Colonic mucosa (tissue), 4 donors: ENCODE results near the gene APOL3. TPM values are rescaled to one million over a fixed set of nuclear protein-coding genes. Genes with fewer than 3 reads are reported as not detected.
"Not testable (repeated sequence)": the region's sequence is repeated elsewhere in the genome, so short reads cannot be mapped to it uniquely, and the experiment has no call there.

Experiments
- DNase-seq: peaks from one replicate; pipeline ENCODE4 v3.0.0-alpha.2; 2020
- H3K27ac ChIP-seq: fragments of 200-600 bp; one replicate; pipeline ENCODE4 v1.8.0; 2021
- H3K27me3 ChIP-seq: fragments of 200-600 bp; one replicate; pipeline ENCODE4 v1.8.0; 2021
- H3K36me3 ChIP-seq: fragments of 200-600 bp; one replicate; pipeline ENCODE4 v1.8.0; 2021
- H3K4me1 ChIP-seq: fragments of 200-600 bp; one replicate; pipeline ENCODE4 v1.8.0; 2021; ENCODE audit warnings: mild to moderate bottlenecking
- H3K4me3 ChIP-seq: fragments of 200-600 bp; one replicate; pipeline ENCODE4 v1.8.0; 2021
- H3K9ac ChIP-seq, 2 donors: one replicate each; pipeline ENCODE4 v1.7.0; 2013; ENCODE audit warnings: control low read depth in 2 of 2, low read depth in 2 of 2, low read length in 2 of 2
- H3K9me3 ChIP-seq: fragments of 200-600 bp; one replicate; pipeline ENCODE4 v1.8.0; 2021
- intact Hi-C: fragments of 100-400 bp; cut with DNase I; formaldehyde crosslinking; loops from one replicate; pipeline ENCODE4 v1.14.1; 2022
- total RNA-seq, 2 donors: library from RNA; stranded (reverse); fragmentation: NEBNext Ultra II Directional in 1 of 2; extraction: Animal tissue kit (Norgen Biotek cat#: 25700) in 1 of 2; gene quantifications; one replicate each; pipeline ENCODE4 v1.2.1, GENCODE V29; 2021
- TF ChIP-seq, protein P1 (sequence below): fragments of 200-600 bp; IDR thresholded peaks from one replicate; pipeline ENCODE4 v1.8.0; 2022; ENCODE audit warnings: antibody characterized with exemption, mild to moderate bottlenecking
- donor health status: healthy.
- donor health status: DM: no; HTN: no; CAD: no.
- donor health status: DM: no; HTN: no; CAD: no.

APOL3 gene
- total RNA-seq, 2 donors from 2014 or later: 5.9 to 9.6 TPM

DNA sequence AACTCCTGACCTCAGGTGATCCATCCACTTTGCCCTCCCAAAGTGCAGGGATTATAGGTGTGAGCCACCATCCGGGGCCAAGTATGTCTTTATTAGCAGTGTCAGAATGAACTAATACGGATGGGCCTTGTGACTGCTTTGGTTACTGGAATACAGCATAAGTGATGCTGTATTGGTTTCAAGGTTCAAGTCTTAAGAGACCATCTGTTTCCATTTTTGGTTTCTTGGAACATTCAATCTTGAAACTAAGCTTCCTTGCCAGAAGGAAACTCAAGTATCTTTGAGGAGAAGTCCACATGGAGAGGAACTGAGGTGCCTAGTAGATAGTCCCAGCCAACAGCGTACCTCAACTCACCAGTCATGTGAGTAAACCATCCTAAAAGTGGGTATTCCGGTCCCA lies 58.8 kb downstream of the APOL3 start:
- Histone ChIP-seq H3K9me3 (no peaks in the 10 kb centered on the region), H3K27ac (no peak overlapping the region), H3K4me3 (no peak overlapping the region), H3K4me1 (no peaks in the 10 kb centered on the region), H3K36me3 (no peaks in the 10 kb centered on the region), H3K9ac (no peak overlapping the region), H3K27me3 (no peaks in the 10 kb centered on the region)
- intact Hi-C loops: no loop called here
- TF ChIP-seq, protein P1, sequence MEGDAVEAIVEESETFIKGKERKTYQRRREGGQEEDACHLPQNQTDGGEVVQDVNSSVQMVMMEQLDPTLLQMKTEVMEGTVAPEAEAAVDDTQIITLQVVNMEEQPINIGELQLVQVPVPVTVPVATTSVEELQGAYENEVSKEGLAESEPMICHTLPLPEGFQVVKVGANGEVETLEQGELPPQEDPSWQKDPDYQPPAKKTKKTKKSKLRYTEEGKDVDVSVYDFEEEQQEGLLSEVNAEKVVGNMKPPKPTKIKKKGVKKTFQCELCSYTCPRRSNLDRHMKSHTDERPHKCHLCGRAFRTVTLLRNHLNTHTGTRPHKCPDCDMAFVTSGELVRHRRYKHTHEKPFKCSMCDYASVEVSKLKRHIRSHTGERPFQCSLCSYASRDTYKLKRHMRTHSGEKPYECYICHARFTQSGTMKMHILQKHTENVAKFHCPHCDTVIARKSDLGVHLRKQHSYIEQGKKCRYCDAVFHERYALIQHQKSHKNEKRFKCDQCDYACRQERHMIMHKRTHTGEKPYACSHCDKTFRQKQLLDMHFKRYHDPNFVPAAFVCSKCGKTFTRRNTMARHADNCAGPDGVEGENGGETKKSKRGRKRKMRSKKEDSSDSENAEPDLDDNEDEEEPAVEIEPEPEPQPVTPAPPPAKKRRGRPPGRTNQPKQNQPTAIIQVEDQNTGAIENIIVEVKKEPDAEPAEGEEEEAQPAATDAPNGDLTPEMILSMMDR: no peak
- DNase-seq: no peak

DNA sequence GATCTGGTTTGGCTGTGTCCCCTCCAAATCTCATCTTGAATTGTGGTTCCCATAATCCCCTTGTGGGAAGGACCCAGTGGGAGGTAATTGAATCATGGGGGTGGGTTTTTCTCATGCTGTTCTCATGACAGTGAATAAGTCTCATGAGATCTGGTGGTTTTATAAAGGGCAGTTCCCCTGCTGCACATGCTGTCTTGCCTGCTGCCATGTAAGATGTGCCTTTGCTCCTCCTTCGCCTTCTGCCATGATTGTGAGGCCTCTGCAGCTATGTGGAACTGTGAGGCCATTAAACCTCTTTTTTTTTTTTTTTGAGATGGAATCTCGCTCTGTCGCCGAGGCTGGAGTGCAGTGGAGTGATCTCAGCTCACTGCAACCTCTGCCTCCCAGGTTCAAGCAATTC lies 59.6 kb downstream of the APOL3 start:
- H3K27ac ChIP-seq, intact Hi-C loops, H3K9ac ChIP-seq, H3K4me1 ChIP-seq, H3K4me3 ChIP-seq, DNase-seq, H3K36me3 ChIP-seq, H3K27me3 ChIP-seq, H3K9me3 ChIP-seq: not testable (repeated sequence)

DNA sequence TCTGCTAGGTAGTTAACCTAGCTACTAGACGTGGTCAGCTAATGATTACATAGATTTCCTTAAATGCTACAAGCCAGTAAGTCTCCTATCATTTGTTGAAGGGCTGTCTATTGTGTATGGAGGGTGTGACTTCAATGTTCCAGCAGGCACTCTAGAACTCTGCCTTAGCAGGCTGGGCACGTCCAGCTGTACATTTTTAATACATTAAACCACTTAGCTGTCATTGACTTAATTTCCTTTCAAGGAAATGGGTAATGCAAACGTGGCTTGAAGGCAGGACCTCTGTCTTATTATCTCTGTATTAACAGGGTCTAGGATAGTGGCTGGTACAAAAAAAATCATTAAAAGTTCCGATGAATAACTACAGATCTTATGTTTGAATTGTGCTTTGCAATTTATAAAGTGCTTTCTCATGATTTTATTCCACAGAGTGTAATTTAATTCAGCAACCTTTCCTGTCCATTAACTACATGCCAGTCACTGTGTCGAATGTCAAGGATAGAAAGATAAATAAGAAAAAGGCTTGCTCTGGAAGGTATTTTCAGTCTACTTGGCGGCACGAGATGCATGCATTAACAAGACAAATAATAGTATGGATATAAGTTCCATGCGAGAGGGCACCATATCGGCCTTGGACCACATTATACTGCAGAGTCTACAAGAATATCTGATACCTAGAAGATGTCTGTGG lies 60.3 kb downstream of the APOL3 start:
- no peak for DNase-seq
- Histone ChIP-seq H3K4me3 (no peak overlapping the region), H3K9me3 (no peaks in the 10 kb centered on the region), H3K36me3 (no peaks in the 10 kb centered on the region), H3K27ac (no peak overlapping the region), H3K27me3 (no peaks in the 10 kb centered on the region), H3K4me1 (no peaks in the 10 kb centered on the region), H3K9ac (no peak overlapping the region)
- intact Hi-C loops: no loop called here
- TF ChIP-seq, protein P1: no peak

DNA sequence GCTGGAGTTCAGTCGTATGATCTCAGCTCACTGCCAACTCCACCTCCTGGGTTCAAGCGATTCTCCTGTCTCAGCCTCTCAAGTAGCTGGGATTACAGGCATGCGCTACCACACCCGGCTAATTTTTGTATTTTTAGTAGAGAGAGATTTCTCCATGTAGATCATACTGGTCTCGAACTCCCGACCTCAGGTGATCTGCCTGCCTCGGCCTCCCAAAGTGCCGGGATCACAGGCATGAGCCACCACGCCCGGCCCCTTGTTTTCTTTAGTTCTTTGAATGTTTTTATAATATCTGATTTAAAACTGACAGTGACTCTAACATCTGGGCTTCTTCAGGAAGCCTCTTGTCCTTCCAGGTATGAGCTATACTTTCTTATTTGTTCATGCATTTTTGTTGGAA lies 61.0 kb downstream of the APOL3 start:
- H3K9ac ChIP-seq, H3K4me3 ChIP-seq, H3K9me3 ChIP-seq, H3K27me3 ChIP-seq, DNase-seq, H3K4me1 ChIP-seq, H3K36me3 ChIP-seq, intact Hi-C loops, H3K27ac ChIP-seq: not testable (repeated sequence)

DNA sequence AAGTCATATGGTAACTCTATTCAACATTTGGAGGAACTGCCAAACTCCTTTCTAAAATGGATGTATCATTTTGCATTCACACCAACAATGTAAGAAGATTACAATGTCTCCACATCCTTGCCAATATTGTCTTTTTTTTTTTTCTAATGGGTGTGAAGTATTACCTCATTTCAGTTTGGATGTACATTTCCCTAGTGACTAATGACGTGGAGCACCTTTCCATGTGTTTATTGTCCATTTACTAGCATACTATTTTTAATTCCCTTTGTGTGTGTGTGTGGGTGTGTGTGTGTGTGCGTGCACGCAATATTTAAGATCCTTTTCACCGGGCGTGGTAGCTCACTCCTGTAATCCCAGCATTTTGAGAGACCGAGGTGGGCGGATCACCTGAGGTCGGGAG lies 62.7 kb downstream of the APOL3 start:
- Histone ChIP-seq H3K36me3 (no peaks in the 10 kb centered on the region), H3K4me1 (no peaks in the 10 kb centered on the region), H3K27ac (no peak overlapping the region), H3K4me3 (no peak overlapping the region), H3K27me3 (no peaks in the 10 kb centered on the region), H3K9ac (no peak overlapping the region), H3K9me3 (no peaks in the 10 kb centered on the region)
- intact Hi-C loops: no loop called here
- DNase-seq: no peak
- TF ChIP-seq, protein P1: no peak

DNA sequence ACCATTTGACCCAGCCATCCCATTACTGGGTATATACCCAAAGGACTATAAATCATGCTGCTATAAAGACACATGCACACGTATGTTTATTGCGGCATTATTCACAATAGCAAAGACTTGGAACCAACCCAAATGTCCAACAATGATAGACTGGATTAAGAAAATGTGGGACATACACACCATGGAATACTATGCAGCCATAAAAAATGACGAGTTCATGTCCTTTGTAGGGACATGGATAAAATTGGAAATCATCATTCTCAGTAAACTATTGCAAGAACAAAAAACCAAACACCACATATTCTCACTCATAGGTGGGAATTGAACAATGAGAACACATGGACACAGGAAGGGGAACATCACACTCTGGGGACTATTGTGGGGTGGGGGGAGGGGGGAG lies 69.8 kb downstream of the APOL3 start:
- intact Hi-C loops, H3K27ac ChIP-seq, H3K4me3 ChIP-seq: not testable (repeated sequence)

More for the DNA sequence above, 69.8 kb downstream of the APOL3 start:
- not testable (repeated sequence) for DNase-seq, H3K4me1 ChIP-seq, H3K9me3 ChIP-seq, H3K9ac ChIP-seq, H3K27me3 ChIP-seq, H3K36me3 ChIP-seq

Other genes with a start within 250 kb of the APOL3 start
- gene RBFOX2, start 131.9 kb downstream of the APOL3 start, total RNA-seq: 10 to 100 TPM; 44.4 to 60.2 TPM
- 1 to 10 TPM; 1.9 to 2.3 TPM for gene APOL4, start 41.1 kb upstream of the APOL3 start, total RNA-seq
- gene APOL2, start 78.8 kb upstream of the APOL3 start, total RNA-seq: 10 to 100 TPM; 27.5 to 29.4 TPM
- gene APOL1, start 92.4 kb upstream of the APOL3 start, total RNA-seq: 10 to 100 TPM; 14.7 to 34.6 TPM
- 100 to 1,000 TPM; 711 to 719 TPM for gene MYH9, start 227.2 kb upstream of the APOL3 start, total RNA-seq